K562 (cell line): ENCODE results near the gene ANKRD65. TPM values are rescaled to one million over a fixed set of nuclear protein-coding genes. Genes with fewer than 3 reads are reported as not detected.

Experiments
- ARID4B ChIP-seq: sonication (generic); formaldehyde crosslinking; IDR thresholded peaks from 2 replicates; pipeline ENCODE4 v1.8.0; 2022; ENCODE audit warnings: mild to moderate bottlenecking, missing genetic modification reagents
- CHD4 ChIP-seq: fragments of 200-600 bp; sonication (generic); IDR thresholded peaks from 3 replicates; pipeline ENCODE4 v1.6.1; 2012; ENCODE audit warnings: low read depth, mild to moderate bottlenecking, mixed read lengths, low read length, inconsistent platforms; ENCODE audit not compliant: insufficient read depth, insufficient replicate concordance, poor library complexity, severe bottlenecking
- ELF2 ChIP-seq: fragments of 250-450 bp; sonication (Bioruptor Pico); IDR thresholded peaks from 2 replicates; pipeline ENCODE4 v1.5.0; 2021; ENCODE audit warnings: mild to moderate bottlenecking
- ETS2 ChIP-seq: IDR thresholded peaks from 2 replicates; pipeline ENCODE4 v1.6.1; 2016; ENCODE audit warnings: borderline replicate concordance, missing genetic modification characterization, mild to moderate bottlenecking, moderate library complexity, missing compliant biosample characterization; ENCODE audit not compliant: poor library complexity, severe bottlenecking
- ETV6 ChIP-seq, 3 experiments: fragments of 150-350 bp in 1 of 3; sonication (generic) in 1 of 3; formaldehyde crosslinking in 1 of 3; IDR thresholded peaks; 2 replicates each; pipeline versions ENCODE4 v1.6.1 to v1.8.0; 2014 to 2022; ENCODE audit warnings: borderline replicate concordance in 2 of 3, low read depth in 2 of 3, antibody characterized with exemption in 1 of 3, low read length in 1 of 3, mild to moderate bottlenecking in 1 of 3, missing genetic modification reagents in 1 of 3
- MLLT1 ChIP-seq, 2 experiments: fragments of 450-650 bp; IDR thresholded peaks; 2 replicates each; pipeline ENCODE4 v1.6.1; 2016
- NCOA4 ChIP-seq: fragments of 450-650 bp; IDR thresholded peaks from 2 replicates; pipeline ENCODE4 v1.6.1; 2018; ENCODE audit warnings: mild to moderate bottlenecking; ENCODE audit not compliant: partially characterized antibody
- NFIC ChIP-seq: fragments of 450-650 bp; IDR thresholded peaks from 2 replicates; pipeline ENCODE4 v1.6.1; 2017; ENCODE audit warnings: mild to moderate bottlenecking, inconsistent platforms
- SNRNP70 ChIP-seq: fragments of 200-400 bp; formaldehyde crosslinking; optimal IDR thresholded peaks from 2 replicates; pipeline ENCODE3; 2017; ENCODE audit warnings: low read depth, low read length
- TBL1XR1 ChIP-seq, 2 experiments: IDR thresholded peaks; 2 replicates each; pipeline ENCODE4 v1.6.1; 2012; ENCODE audit warnings: improper control_type of control experiment in 2 of 2, low read length in 2 of 2, mild to moderate bottlenecking in 1 of 2
- TCFL5 ChIP-seq: fragments of 250-450 bp; sonication (Bioruptor Pico); conservative IDR thresholded peaks from 2 replicates; pipeline ENCODE4 v1.6.1; 2021; ENCODE audit warnings: mild to moderate bottlenecking, moderate library complexity, matching md5 sums
- THRAP3 ChIP-seq: fragments of 450-650 bp; IDR thresholded peaks from 2 replicates; pipeline ENCODE4 v1.6.1; 2016; ENCODE audit warnings: mild to moderate bottlenecking, inconsistent platforms, borderline replicate concordance
- ZBTB17 ChIP-seq: fragments of 450-650 bp; formaldehyde crosslinking; IDR thresholded peaks from 2 replicates; pipeline ENCODE4 v1.4.0; 2020; ENCODE audit warnings: mild to moderate bottlenecking
- ZKSCAN1 ChIP-seq: fragments of 150-350 bp; IDR thresholded peaks from 2 replicates; pipeline ENCODE4 v1.6.1; 2016; ENCODE audit warnings: low read depth, low read length
- ZNF253 ChIP-seq: fragments of 250-450 bp; sonication (Bioruptor Pico); conservative IDR thresholded peaks from 2 replicates; pipeline ENCODE4 v1.6.1; 2021; ENCODE audit warnings: mild to moderate bottlenecking
- ZNF274 ChIP-seq: IDR thresholded peaks from 2 replicates; pipeline ENCODE4 v1.6.1; 2011; ENCODE audit warnings: low read depth, mild to moderate bottlenecking, low read length, moderate library complexity, borderline replicate concordance
- ZNF280B ChIP-seq: fragments of 250-450 bp; sonication (Bioruptor Pico); IDR thresholded peaks from 2 replicates; pipeline ENCODE4 v1.5.1; 2021; ENCODE audit warnings: mild to moderate bottlenecking
- ZSCAN32 ChIP-seq: fragments of 450-650 bp; formaldehyde crosslinking; IDR thresholded peaks from 2 replicates; pipeline ENCODE4 v1.4.0; 2020; ENCODE audit warnings: mild to moderate bottlenecking, moderate library complexity
- ZZZ3 ChIP-seq: fragments of 450-650 bp; IDR thresholded peaks from 2 replicates; pipeline ENCODE4 v1.6.1; 2016; ENCODE audit warnings: antibody characterized with exemption, mild to moderate bottlenecking, moderate library complexity
- polyA plus RNA-seq, 8 experiments: library from polyadenylated mRNA; depleted of rRNA in 4 of 8; stranded (reverse) in 5 of 8; unstranded in 3 of 8; fragments of >200 nt; fragmentation: Nextera tagmentation in 2 of 8; fragmentation: Illumina TruSeq in 1 of 8; extraction: Ambion mirVana in 2 of 8; extraction: Trizol in 1 of 8; gene quantifications; 2 replicates each; pipeline versions ENCODE4 v1.2.1 to v1.2.3, GENCODE V29; 2011 to 2014; ENCODE audit warnings: inconsistent platforms in 1 of 8, missing spikeins in 1 of 8
- total RNA-seq, 7 experiments: library from RNA; depleted of rRNA in 6 of 7; stranded (reverse); fragments of >200 nt in 6 of 7; fragmentation: Illumina TruSeq in 2 of 7; extraction: Trizol in 2 of 7; gene quantifications; 2 replicates each; pipeline versions ENCODE4 v1.2.1 to v1.2.3, GENCODE V29; 2011 to 2021; ENCODE audit warnings: low replicate concordance in 1 of 7

ANKRD65 gene
- total and polyA plus RNA-seq, 9 of the 15 experiments (the other 6 are each of a cell fraction or from before 2014, with no cell fraction given): not detected

GRCh38 chr1:1441002-1441888 lies 20.2 kb upstream of the ANKRD65 start (continued):
- TF ChIP-seq ZKSCAN1 (peak; percentile 42; the same call in 1 of the 2 replicates), ZSCAN32 (CRISPR knock-in tag) (no peak), ZNF274 (no peak), CHD4 (no peak), NFIC (peak; percentile 60), SNRNP70 (no peak), THRAP3 (no peak), ELF2 (no peak), ARID4B (CRISPR knock-in tag) (peak; percentile 58; the same call in 1 of the 2 replicates), ETS2 (no peak), ZZZ3 (no peak), TCFL5 (CRISPR knock-in tag) (no peak), ZBTB17 (CRISPR knock-in tag) (no peak), NCOA4 (no peak), TBL1XR1 (IDR thresholded peaks at IDR 0.05; ENCODE audit: low read length in 2 of 2) (no peak), ETV6 (IDR thresholded peaks at IDR 0.05; ENCODE audit: borderline replicate concordance in 1 of 2, low read depth in 2 of 2, low read length in 1 of 2) (no peak), ETV6 (CRISPR knock-in tag; IDR thresholded peaks at IDR 0.05; ENCODE audit: borderline replicate concordance) (no peak), ZNF253 (CRISPR knock-in tag) (no peak), MLLT1 (IDR thresholded peaks at IDR 0.05) (no peak), ZNF280B (CRISPR knock-in tag) (no peak)
